Measurements from ENCODE around the gene SRRM4.

The SRRM4 gene

GRCh38 chr12:119082016-119082415, 100.7 kb downstream of the SRRM4 start:
- no peak for DNase-seq (ENCODE audit: low read depth in 1 of 2, low spot score in 1 of 2)
- Histone ChIP-seq H3K27ac (replicated peaks) (no peak overlapping the region), H3K27me3 (ENCODE audit: insufficient read depth, poor library complexity, severe bottlenecking) (no peaks in the 10 kb centered on the region), H3K4me3 (replicated peaks; ENCODE audit: insufficient read depth, low read length) (no peak overlapping the region)
- TF ChIP-seq SPI1 (IDR thresholded peaks at IDR 0.05; ENCODE audit: borderline replicate concordance, low read depth) (no peak), GABPA (IDR thresholded peaks at IDR 0.05; ENCODE audit: low read depth) (no peak), CTCF (IDR thresholded peaks at IDR 0.05; ENCODE audit: insufficient read depth, low read length) (no peak), POLR2AphosphoS5 (IDR thresholded peaks at IDR 0.05; ENCODE audit: low read depth) (no peak)
- TF ChIP-seq, protein P1, sequence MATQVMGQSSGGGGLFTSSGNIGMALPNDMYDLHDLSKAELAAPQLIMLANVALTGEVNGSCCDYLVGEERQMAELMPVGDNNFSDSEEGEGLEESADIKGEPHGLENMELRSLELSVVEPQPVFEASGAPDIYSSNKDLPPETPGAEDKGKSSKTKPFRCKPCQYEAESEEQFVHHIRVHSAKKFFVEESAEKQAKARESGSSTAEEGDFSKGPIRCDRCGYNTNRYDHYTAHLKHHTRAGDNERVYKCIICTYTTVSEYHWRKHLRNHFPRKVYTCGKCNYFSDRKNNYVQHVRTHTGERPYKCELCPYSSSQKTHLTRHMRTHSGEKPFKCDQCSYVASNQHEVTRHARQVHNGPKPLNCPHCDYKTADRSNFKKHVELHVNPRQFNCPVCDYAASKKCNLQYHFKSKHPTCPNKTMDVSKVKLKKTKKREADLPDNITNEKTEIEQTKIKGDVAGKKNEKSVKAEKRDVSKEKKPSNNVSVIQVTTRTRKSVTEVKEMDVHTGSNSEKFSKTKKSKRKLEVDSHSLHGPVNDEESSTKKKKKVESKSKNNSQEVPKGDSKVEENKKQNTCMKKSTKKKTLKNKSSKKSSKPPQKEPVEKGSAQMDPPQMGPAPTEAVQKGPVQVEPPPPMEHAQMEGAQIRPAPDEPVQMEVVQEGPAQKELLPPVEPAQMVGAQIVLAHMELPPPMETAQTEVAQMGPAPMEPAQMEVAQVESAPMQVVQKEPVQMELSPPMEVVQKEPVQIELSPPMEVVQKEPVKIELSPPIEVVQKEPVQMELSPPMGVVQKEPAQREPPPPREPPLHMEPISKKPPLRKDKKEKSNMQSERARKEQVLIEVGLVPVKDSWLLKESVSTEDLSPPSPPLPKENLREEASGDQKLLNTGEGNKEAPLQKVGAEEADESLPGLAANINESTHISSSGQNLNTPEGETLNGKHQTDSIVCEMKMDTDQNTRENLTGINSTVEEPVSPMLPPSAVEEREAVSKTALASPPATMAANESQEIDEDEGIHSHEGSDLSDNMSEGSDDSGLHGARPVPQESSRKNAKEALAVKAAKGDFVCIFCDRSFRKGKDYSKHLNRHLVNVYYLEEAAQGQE (IDR thresholded peaks at IDR 0.05; ENCODE audit: insufficient replicate concordance, low read depth), result no peak

- no peak for DNase-seq (ENCODE audit: low read depth in 1 of 2, low spot score in 1 of 2)
- no peaks in the 10 kb centered on the region for H3K27me3 ChIP-seq (ENCODE audit: insufficient read depth, poor library complexity, severe bottlenecking)
- TF ChIP-seq, protein P1 (IDR thresholded peaks at IDR 0.05; ENCODE audit: insufficient replicate concordance, low read depth), result no peak
- TF ChIP-seq GABPA (IDR thresholded peaks at IDR 0.05; ENCODE audit: low read depth) (no peak), CTCF (IDR thresholded peaks at IDR 0.05; ENCODE audit: insufficient read depth, low read length) (no peak), POLR2AphosphoS5 (IDR thresholded peaks at IDR 0.05; ENCODE audit: low read depth) (no peak), SPI1 (IDR thresholded peaks at IDR 0.05; ENCODE audit: borderline replicate concordance, low read depth) (no peak)
- H3K27ac ChIP-seq (replicated peaks), result no peak overlapping the region
- no peak overlapping the region for H3K4me3 ChIP-seq (replicated peaks; ENCODE audit: insufficient read depth, low read length)
Measured at GRCh38 chr12:119082496-119082895, 101.2 kb downstream of the SRRM4 start.

GRCh38 chr12:119088685-119089379, 107.5 kb downstream of the SRRM4 start:
- TF ChIP-seq GABPA (IDR thresholded peaks at IDR 0.05; ENCODE audit: low read depth), result no peak
- no peak for TF ChIP-seq POLR2AphosphoS5 (IDR thresholded peaks at IDR 0.05; ENCODE audit: low read depth)
- TF ChIP-seq, protein P1 (IDR thresholded peaks at IDR 0.05; ENCODE audit: insufficient replicate concordance, low read depth), result no peak
- no peak for TF ChIP-seq CTCF (IDR thresholded peaks at IDR 0.05; ENCODE audit: insufficient read depth, low read length)
- TF ChIP-seq SPI1 (IDR thresholded peaks at IDR 0.05; ENCODE audit: borderline replicate concordance, low read depth), result no peak
- H3K27me3 ChIP-seq (ENCODE audit: insufficient read depth, poor library complexity, severe bottlenecking), result no peaks in the 10 kb centered on the region
- no peak overlapping the region for H3K27ac ChIP-seq (replicated peaks)
- H3K4me3 ChIP-seq (replicated peaks; ENCODE audit: insufficient read depth, low read length), result no peak overlapping the region
- DNase-seq (ENCODE audit: low read depth in 1 of 2, low spot score in 1 of 2), result no peak

Measured in HL-60 (cell line).